ENCODE results near the gene JARID2. TPM values are rescaled to one million over a fixed set of nuclear protein-coding genes. Genes with fewer than 3 reads are reported as not detected.

JARID2 gene
- total and polyA plus RNA-seq, 11 donors = 3.5 to 12.2 (median 7.5) TPM

- Histone ChIP-seq H3K4me3 (peak overlapping the region in 10 of 12 donors; percentile 32 to 57 (median 50)), H3K9me3 (no peaks in the 10 kb centered on the region), H3K36me3 (no peaks in the 10 kb centered on the region), H3K27ac (peak overlapping the region in 11 of 12 donors; percentile 35 to 84 (median 71)), H3K27me3 (no peaks in the 10 kb centered on the region), H3K4me1 (peaks cover 4 to 80% (median 55%) of the 10 kb centered on the region in 12 donors)
- 1 to 4% (median 3%) methylated on average over 14 of the region's 14 CpGs for WGBS, 4 donors
- ATAC-seq = peak; percentile 90 to 93 (median 91)
- DNase-seq = peak; percentile 78 to 85 (median 79)
- intact Hi-C loops (cut with DNase I) = loop anchor here in 4 of 10 donors (5.0 kb wide), 2 partner anchors 37 to 92 kb away; no protein-coding TSS in a partner anchor
- TF ChIP-seq, protein P1, sequence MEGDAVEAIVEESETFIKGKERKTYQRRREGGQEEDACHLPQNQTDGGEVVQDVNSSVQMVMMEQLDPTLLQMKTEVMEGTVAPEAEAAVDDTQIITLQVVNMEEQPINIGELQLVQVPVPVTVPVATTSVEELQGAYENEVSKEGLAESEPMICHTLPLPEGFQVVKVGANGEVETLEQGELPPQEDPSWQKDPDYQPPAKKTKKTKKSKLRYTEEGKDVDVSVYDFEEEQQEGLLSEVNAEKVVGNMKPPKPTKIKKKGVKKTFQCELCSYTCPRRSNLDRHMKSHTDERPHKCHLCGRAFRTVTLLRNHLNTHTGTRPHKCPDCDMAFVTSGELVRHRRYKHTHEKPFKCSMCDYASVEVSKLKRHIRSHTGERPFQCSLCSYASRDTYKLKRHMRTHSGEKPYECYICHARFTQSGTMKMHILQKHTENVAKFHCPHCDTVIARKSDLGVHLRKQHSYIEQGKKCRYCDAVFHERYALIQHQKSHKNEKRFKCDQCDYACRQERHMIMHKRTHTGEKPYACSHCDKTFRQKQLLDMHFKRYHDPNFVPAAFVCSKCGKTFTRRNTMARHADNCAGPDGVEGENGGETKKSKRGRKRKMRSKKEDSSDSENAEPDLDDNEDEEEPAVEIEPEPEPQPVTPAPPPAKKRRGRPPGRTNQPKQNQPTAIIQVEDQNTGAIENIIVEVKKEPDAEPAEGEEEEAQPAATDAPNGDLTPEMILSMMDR (IDR thresholded peaks at IDR 0.05) = no peak
- TF ChIP-seq POLR2A (IDR thresholded peaks at IDR 0.05) = no peak
These were observed 154.7 kb downstream of the JARID2 start for GRCh38 chr6:15400572-15401004.

DNA sequence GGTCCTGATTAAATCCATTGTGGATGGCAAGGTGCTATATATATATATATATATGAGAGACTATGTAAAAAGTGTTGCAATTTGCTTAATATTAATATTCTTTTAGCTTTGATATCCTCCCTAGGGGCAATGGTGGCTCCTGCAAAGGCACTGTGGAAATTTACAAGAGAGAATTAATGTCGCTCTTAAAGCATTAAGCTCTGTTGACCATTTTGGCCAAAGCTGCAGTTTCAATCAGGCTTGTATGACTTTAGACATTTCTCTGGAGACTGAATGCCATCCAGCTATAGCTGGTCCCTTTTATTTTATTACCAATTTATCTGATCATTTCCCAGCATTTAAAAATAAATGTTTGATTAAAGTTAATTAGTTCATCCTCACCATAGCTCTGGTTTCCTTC, 155.3 kb downstream of the JARID2 start:
- Histone ChIP-seq H3K9me3 (no peaks in the 10 kb centered on the region), H3K4me1 (peaks cover 4 to 80% (median 55%) of the 10 kb centered on the region in 12 donors), H3K27me3 (no peaks in the 10 kb centered on the region), H3K27ac (peak overlapping the region in 11 of 12 donors; percentile 35 to 84 (median 71)), H3K36me3 (no peaks in the 10 kb centered on the region), H3K4me3 (peak overlapping the region in 10 of 12 donors; percentile 32 to 57 (median 50))
- ATAC-seq = no peak
- intact Hi-C loops (cut with DNase I) = loop anchor here in 4 of 10 donors (5.0 kb wide), 2 partner anchors 36 to 91 kb away; no protein-coding TSS in a partner anchor
- TF ChIP-seq, protein P1 (IDR thresholded peaks at IDR 0.05) = no peak
- TF ChIP-seq POLR2A (IDR thresholded peaks at IDR 0.05) = no peak
- DNase-seq = no peak
- 68 to 82% (median 81%) methylated on average over 1 of the region's 1 CpG for WGBS, 4 donors

DNA sequence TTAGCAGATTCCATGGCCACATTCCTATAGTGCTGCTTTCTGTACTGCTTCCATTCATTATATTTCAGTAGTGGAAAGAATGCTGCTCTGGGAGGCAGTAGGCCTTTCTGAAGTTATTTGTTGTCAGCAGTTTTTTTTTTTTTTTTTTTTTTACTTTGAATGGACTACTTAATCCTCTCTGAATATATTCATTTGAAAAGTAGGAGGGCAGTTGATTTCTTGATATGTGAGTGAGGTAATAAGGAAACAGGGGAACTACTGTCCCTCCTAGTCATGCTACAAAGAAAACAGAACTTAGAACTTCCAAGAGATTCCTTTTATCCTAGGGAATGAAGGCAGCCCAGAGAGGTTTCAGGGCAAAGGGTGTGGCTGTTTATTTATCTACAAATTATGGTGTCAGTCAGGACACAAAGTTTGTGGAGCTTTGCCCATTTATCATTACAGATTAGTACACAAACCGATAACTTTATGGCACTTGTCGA, 155.9 kb downstream of the JARID2 start:
- H3K27me3 ChIP-seq = no peaks in the 10 kb centered on the region
- intact Hi-C loops (cut with DNase I) = loop anchor here in 4 of 10 donors (5.0 kb wide), 2 partner anchors 35 to 90 kb away; no protein-coding TSS in a partner anchor
- no peaks in the 10 kb centered on the region for H3K9me3 ChIP-seq
- DNase-seq (no peak), ATAC-seq (no peak)
- TF ChIP-seq POLR2A (IDR thresholded peaks at IDR 0.05) = no peak
- TF ChIP-seq, protein P1 (IDR thresholded peaks at IDR 0.05) = no peak
- peaks cover 4 to 83% (median 55%) of the 10 kb centered on the region in 12 donors for H3K4me1 ChIP-seq
- peak overlapping the region in 4 of 12 donors; percentile 9 to 81 (median 28) for H3K27ac ChIP-seq
- no peak overlapping the region for H3K4me3 ChIP-seq
- WGBS, 4 donors = 46 to 57% (median 57%) methylated on average over 2 of the region's 2 CpGs
- no peaks in the 10 kb centered on the region for H3K36me3 ChIP-seq

GRCh38 chr6:15402406-15403045, 156.7 kb downstream of the JARID2 start:
- Histone ChIP-seq H3K9me3 (no peaks in the 10 kb centered on the region), H3K27ac (peak overlapping the region in 4 of 12 donors; percentile 9 to 57 (median 28)), H3K27me3 (no peaks in the 10 kb centered on the region), H3K36me3 (no peaks in the 10 kb centered on the region), H3K4me1 (peaks cover 4 to 80% (median 55%) of the 10 kb centered on the region in 12 donors), H3K4me3 (no peak overlapping the region)
- DNase-seq = no peak
- no peak for ATAC-seq
- intact Hi-C loops (cut with DNase I) = loop anchor here in 4 of 10 donors (5.0 kb wide), 2 partner anchors 35 to 90 kb away; no protein-coding TSS in a partner anchor
- 59 to 74% (median 65%) methylated on average over 9 of the region's 9 CpGs for WGBS, 4 donors
- no peak for TF ChIP-seq POLR2A (IDR thresholded peaks at IDR 0.05)
- TF ChIP-seq, protein P1 (IDR thresholded peaks at IDR 0.05) = no peak

Data from heart left ventricle (tissue), 16 donors.